GM19324 (cell line): ENCODE results near the gene DNAH11.
"Not testable (repeated sequence)": the region's sequence is repeated elsewhere in the genome, so short reads cannot be mapped to it uniquely, and the experiment has no call there.

Experiments used
- ATAC-seq: cut with Tn5 transposase; IDR thresholded peaks from one replicate; pipeline ENCODE4 v1.9.1; 2021; ENCODE audit warnings: mild to moderate bottlenecking, moderate library complexity; ENCODE audit not compliant: unreplicated experiment, low FRiP score

Gene DNAH11

DNA sequence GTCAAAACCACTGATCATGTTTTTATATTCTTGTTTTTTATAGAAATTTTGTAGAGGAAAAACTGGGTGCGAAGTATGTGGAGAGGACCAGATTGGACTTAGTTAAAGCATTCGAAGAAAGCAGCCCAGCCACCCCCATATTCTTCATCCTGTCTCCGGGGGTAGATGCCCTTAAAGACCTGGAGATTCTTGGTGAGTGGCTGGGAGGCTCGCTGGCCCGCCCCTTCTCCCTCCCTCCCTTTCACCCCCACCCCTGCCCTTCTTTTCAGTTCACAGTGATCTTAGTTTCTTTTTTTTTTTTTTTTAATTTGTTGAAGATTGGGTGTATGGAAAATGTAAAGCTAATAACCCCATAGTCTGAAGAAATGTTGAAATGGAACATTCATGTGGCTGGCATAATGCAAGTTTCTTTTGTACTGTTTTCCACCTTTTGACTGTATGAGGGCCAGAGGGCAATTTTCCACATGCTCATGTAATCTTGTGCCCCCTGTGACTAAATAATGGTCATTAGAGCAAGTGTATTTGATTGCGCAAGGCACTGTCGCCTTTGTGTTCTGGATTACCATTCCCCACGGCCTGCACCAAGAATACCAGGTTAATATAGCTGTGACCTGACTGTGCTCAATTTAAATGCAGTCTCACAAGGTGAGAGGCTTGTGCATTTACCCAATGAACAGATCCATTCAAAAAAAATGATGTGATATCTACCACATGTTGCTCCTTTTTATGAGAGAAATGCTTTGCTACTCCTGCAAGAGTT, 325.2 kb downstream of the DNAH11 start:
- ATAC-seq = no peak

DNA sequence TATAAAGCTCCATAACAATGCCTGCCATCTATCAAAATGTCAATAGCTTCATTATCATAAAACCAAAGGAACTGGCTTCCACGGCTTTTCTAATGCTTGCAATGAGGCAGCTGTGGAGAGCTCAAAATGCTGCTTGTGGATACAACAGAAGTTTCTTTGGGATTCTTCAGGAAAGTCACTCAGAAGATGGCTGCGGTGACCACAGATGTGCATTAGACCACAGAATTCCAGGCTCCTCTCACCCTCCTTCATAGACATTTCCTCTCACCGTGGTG, 325.7 kb downstream of the DNAH11 start:
- no peak for ATAC-seq

DNA sequence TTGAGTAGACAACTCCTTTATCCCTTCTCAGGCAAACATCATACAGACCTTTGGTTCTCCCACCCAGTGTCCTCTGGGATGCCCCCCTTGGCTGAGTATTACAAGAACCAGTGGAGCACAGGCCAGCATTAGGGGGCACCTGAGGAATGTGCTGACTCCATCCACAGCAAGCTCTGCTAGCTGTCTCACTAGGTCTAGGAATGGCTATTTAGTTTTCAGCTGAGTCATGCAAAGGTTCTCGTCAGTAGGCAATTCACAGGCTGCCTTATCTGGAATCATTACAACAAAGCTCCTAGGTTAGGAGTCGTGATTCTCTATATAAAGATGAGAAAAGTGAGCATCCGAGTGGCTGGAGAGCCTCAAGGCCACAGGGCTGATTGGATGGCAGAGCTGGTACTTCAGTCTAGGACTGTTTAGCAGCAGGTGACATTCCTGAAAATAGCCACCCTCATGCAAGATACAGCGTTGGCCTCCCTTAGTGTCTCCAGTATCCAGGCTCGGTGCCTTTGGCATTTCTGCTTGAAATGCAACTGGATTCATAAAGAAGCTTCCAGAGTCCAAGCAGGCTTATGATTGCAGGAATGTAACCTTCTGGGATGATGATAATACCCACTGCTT, 327.1 kb downstream of the DNAH11 start:
- ATAC-seq = no peak

DNA sequence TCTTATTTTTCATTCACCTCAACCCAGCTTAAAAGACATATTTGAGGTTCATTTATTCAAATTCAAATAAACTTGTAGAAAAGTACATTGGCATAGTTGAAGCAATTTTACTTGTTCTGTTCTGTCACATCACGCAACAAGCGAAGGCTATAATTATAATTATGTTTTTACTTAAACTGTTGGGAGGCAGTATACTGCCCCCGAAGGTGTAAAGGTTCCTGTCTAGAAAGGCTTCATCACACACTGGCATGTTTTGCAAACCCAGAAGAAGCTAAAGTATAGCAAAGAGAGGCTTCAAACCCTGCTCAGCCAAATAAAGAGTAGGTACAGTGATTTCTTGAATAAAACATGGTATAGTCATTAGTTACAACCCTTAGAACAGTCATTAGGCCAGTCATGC, 340.2 kb downstream of the DNAH11 start:
- no peak for ATAC-seq

DNA sequence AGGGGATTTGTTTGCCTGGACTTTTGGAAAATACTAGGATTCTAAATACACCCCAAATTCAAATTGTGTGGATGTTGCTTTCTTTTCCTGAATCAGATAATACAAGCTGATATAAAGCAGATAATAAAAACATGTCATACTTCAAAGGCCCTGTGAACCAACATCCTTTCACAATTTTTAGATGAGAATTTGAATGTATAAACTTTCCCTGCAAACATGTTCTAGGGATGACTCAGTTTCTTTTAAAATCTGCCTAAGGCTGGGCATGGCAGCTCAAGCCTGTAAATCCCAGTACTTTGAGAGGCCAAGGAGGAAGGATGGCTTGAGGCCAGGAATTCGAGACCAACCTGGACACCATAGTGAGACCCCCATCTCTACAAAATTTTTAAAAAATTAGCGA, 340.7 kb downstream of the DNAH11 start:
- ATAC-seq = not testable (repeated sequence)

- ATAC-seq = no peak
These were observed 341.7 kb downstream of the DNAH11 start for GRCh38 chr7:21884496-21884895.

DNA sequence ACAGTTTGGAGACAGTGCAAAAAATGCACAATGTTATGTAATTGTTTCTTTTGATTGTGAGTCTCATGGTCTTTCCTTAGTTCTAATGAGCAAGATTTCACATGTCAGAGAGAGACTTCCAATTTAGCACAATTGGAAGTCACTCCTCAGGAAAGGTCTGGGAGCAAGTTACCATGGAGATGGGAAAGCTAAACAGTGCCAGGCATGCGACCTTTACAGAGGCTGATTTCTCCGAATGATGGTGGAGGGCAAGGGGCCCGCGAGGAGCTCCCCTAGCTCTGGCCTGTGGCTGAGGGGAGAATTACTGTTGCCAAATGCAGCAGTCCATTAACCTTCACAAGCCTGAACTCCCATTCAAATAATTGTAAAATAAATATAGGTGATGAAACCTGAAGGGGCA, 343.6 kb downstream of the DNAH11 start:
- no peak for ATAC-seq

GRCh38 chr7:21887353-21887752, 344.5 kb downstream of the DNAH11 start:
- no peak for ATAC-seq

- ATAC-seq = no peak
These were observed 344.9 kb downstream of the DNAH11 start for GRCh38 chr7:21887779-21888178.

GRCh38 chr7:21891291-21891690, 348.5 kb downstream of the DNAH11 start:
- ATAC-seq = no peak

DNA sequence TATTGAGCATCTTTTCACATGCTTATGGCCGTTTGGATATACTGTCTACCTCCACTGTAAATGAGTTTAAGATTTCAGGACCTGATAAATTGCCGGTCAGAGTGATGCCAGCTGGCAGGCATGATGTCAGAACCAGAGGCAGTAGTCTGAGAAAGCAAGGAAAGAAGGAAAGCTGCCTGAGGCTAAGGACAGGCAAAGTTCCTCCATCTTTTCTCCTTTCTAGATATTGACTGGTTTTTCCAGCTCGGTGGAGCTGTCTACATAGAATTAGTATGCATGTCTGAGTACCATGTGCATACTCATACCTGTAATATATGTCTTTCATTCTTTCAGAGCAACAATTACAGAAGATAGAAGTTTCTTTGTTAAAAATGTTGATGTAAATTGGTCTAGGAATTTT, 350.6 kb downstream of the DNAH11 start:
- ATAC-seq = no peak

GRCh38 chr7:21898265-21898930, 355.6 kb downstream of the DNAH11 start:
- peak; percentile 78 for ATAC-seq

GRCh38 chr7:21902240-21902639, 359.4 kb downstream of the DNAH11 start:
- ATAC-seq = no peak

- ATAC-seq = no peak
These were observed 360.4 kb downstream of the DNAH11 start for GRCh38 chr7:21903020-21903786.

GRCh38 chr7:21908746-21909145, 365.9 kb downstream of the DNAH11 start:
- no peak for ATAC-seq

DNA sequence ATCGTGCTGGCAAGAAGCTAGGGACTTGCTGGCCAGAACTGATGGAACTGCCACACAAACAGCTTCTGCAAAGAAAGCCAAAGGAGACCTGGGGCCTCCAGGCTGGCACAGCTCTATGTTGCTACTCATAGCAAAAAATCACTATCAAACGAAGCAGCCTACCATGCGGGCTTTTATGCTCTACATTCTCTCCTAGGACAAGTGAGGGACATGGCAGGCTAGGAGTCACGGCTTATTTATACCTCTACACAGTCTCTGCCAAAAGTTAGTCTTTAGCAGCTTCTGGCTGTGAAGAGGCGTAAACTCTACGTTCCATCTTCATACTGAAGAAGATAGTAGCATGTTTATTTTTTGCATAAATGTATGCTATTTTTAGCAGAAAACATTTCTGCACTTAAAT, 367.4 kb downstream of the DNAH11 start:
- ATAC-seq = no peak

GRCh38 chr7:21911341-21911875, 368.6 kb downstream of the DNAH11 start:
- no peak for ATAC-seq

GRCh38 chr7:21912305-21912704, 369.5 kb downstream of the DNAH11 start:
- ATAC-seq = no peak

DNA sequence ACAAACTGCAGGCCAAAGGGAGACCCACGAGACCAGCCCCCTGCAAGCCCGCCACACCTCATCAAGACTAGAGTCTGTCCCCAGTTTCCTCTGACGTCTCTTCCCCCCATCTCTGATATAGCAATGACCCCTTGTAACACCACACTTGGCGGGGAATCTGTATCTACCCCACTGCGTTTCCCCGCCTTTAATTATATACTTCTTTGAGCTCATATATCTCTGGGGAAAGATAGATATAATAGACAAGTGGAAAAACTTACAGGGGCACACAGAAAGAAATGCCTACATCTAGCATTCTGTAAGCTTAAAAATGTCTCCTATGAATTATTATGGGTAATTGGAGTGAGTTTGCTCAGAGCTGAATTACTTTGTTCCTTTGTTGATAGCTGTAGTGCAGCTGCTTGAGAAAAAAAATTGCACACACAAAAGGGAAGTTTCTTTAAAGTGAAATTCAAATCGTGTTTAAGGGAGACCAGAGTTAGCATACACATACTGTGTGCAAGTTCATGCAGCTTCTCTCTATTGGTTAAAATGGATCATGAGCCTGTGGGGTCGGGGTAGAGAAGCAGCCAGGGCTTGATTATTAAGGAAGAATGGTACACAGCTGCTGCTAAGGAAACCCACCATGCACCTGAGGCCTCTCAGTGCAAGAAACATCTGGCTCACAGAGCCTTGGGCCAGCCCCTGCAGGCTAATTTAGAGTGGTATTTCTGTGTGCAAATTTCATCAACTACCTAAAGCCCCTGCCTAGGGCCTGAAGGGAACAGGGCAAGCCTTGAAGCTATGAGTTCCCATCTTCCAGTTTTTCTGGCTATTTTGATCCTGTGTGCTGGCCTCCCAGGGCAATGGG, 370.3 kb downstream of the DNAH11 start:
- ATAC-seq = no peak

DNA sequence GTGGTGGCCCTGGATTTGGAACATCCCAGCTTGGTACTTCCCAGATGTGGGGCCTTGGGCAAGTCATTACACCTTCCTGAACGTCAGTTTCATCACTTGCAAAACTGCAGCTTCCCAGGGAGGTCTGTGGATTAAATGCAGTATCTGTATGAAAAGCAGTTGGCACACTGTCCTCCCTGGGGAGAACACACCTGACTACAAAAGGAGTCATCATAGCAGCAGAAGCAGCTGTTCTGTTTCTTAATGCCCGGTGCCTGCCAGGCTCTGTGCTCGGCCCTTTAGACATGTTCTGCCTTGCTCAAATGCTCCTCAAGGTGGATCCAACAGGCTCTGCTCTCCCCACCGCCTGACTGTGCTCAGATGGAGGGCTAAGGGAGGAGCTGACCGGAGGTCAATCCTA, 371.8 kb downstream of the DNAH11 start:
- ATAC-seq = no peak
